ENCODE measurements around the gene EHMT1. TPM values are rescaled to one million over a fixed set of nuclear protein-coding genes. Genes with fewer than 3 reads are reported as not detected.

EHMT1 gene
- total RNA-seq, 2 experiments from 2014 or later, result 87.1 to 91.4 TPM

DNA sequence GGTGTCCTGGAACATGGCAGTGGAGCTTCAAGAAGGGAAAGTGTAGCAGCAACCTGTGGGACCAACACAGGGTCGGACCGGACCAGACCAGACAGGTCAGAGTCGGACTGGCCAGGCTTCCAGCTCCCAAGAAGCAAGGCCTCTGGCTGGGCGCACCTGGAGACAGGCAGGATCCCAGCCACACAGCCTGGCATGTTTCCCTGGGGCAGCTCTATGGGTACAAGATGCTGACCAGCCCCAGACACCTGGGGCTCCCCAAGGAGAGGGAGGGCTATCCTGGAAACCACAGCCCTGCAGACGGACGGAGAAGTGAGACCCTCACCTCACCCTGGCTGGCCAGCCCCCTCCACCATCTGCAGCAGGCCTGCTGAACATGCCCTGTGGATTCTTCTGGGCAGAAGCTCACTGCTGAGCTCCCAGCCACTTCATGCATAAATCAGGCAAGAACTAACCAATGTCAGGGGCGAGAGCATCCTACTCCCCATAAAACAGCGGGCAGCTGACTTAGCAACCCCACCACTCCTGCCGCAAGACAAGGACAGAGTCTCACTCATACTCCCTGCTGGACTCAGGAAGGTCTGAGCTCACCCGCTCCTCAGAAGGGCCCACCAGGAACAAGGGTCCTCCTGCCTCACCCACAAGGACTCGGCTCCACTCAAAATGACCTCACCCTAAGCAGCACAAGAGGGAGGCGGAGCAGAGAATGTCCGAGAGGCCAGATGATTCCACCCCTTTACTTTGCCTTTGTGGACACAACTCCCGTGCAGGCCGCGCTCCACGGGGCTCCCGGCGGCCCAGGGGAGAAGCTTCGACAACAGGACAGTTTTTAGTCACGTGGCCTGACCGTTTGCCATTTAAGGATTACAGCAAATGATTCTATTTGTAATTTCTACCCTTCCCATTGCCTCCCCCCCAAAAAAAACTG is 37.2 kb upstream of the EHMT1 start:
- no peak for DNase-seq
- H3K4me3 Mint-ChIP-seq, result no peak overlapping the region
- CTCF ChIA-PET, result interaction anchor here (1.1 to 2.8 kb wide), 3 partner anchors 9 to 19 kb away, joined by 4 to 11 read pairs (median 7); partner anchors contain the start of gene ZMYND19

DNA sequence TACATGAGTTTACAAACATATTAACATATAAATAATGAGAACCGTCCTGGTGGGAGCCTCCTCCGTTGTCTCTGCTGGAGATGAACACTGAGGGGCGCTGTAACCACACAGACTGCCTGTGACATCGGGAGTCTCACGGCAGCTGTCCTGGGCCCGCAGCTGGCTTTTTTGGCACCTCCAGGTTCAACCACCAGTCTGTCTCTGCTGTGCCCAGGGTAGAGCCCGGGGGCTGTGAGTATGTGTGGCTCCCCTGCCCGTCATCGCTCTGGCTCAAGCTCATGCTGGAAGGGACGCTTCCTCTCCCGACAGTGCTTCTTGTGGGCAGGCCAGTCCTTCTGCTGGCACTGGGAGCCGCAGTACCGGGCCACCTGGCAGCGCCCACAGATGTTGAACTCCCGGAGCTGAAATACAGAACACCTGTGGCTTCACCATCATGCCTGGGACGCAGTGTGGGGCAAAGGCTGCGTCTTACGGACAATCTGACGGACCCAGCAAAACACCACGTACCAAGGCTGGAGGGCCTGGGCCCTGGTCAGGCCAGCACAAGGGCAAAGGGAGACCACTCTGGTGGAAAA is 36.4 kb upstream of the EHMT1 start:
- ChIA-PET CTCF (interaction anchor here (1.1 to 1.6 kb wide), 2 partner anchors 9 to 19 kb away, joined by 4 to 7 read pairs; partner anchors contain the start of gene ZMYND19), POLR2A (interaction anchor here (1.3 to 2.0 kb wide), 2 partner anchors 9 to 10 kb away, joined by 3 to 7 read pairs; no protein-coding TSS in a partner anchor)
- H3K27ac Mint-ChIP-seq, result no peak overlapping the region
- no peaks in the 10 kb centered on the region for H3K27me3 Mint-ChIP-seq
- no peak overlapping the region for H3K4me3 Mint-ChIP-seq
- H3K4me1 Mint-ChIP-seq, result peaks cover 11% of the 10 kb centered on the region
- no peak for DNase-seq
- no peaks in the 10 kb centered on the region for H3K9me3 Mint-ChIP-seq
- H3K36me3 Mint-ChIP-seq (ENCODE audit: low read depth), result peaks cover 24% of the 10 kb centered on the region

More for the DNA sequence above, 37.2 kb upstream of the EHMT1 start:
- no peaks in the 10 kb centered on the region for H3K27me3 Mint-ChIP-seq
- POLR2A ChIA-PET, result interaction anchor here (1.1 to 2.0 kb wide), 4 partner anchors 9 to 30 kb away, joined by 3 to 7 read pairs (median 4); partner anchors contain the start of genes ARRDC1 and MRPL41
- no peak overlapping the region for H3K27ac Mint-ChIP-seq
- H3K9me3 Mint-ChIP-seq, result no peaks in the 10 kb centered on the region
- peaks cover 18% of the 10 kb centered on the region for H3K4me1 Mint-ChIP-seq
- H3K36me3 Mint-ChIP-seq (ENCODE audit: low read depth), result peaks cover 22% of the 10 kb centered on the region

DNA sequence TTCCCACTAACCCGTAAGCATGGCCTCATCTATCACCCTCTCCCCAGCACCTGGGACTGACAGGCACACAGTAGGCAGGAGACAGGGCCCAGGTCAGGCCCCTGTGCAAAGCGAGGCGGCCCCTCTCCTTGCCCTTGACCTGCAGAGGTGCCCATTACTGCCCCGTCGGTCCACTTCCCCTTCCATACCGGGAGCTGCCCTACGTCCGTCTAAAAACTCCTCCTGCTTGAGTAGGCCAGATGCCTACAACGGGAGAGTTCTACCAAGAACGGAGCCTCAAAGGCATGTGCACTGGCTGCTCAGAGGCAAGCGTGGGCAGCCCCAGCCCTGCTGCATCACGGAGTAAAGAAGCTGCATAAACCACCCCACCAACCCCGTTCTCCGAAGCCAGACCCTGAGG is 35.5 kb upstream of the EHMT1 start:
- Mint-ChIP-seq H3K27me3 (no peaks in the 10 kb centered on the region), H3K4me3 (no peak overlapping the region), H3K9me3 (no peaks in the 10 kb centered on the region), H3K27ac (no peak overlapping the region), H3K36me3 (ENCODE audit: low read depth) (peaks cover 34% of the 10 kb centered on the region), H3K4me1 (peaks cover 12% of the 10 kb centered on the region)
- ChIA-PET POLR2A (no interaction called here), CTCF (no interaction called here)
- no peak for DNase-seq

DNA sequence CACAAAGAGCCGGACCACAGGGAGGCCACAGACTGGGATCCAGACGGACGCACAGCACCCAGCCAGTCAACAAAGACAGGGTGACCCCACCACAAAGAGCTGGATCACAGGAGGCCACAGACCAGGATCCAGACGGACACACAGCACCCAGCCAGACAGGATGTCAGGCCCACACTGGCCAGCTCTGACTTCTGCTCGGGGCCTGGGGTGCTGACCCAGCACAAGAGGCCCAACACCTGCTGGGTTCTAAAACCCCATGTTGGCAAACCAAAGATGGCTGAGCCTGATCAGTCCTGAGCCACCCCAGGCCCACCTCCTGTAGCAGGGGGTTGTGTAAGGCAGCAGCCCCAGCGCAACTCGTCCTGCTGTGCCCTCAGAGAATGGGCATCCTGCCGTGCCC is 34.8 kb upstream of the EHMT1 start:
- Mint-ChIP-seq H3K9me3 (no peaks in the 10 kb centered on the region), H3K36me3 (ENCODE audit: low read depth) (peaks cover 35% of the 10 kb centered on the region), H3K27me3 (no peaks in the 10 kb centered on the region), H3K4me1 (peaks cover 17% of the 10 kb centered on the region), H3K4me3 (no peak overlapping the region), H3K27ac (no peak overlapping the region)
- DNase-seq, result no peak
- CTCF ChIA-PET, result no interaction called here
- POLR2A ChIA-PET, result no interaction called here

DNA sequence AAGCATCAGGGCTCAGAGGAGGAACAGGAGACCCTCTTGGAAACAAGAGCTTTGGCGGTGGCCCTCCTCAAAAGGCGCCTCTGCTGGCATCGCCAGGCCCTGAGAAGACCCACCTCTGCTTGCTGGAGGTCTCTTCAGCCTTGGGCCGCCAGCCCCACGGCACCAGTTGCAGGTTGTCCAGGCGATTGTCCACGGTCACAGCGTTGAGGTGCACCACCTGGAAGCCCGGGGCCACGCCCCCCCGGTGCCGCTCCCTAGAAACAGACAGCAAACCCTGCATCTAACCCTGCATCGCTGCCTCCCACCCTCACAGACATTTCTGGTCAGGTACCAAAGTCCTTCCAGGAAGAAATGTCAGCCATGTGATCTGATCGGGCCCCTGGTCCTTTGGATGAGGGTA is 32.0 kb upstream of the EHMT1 start:
- no peak overlapping the region for H3K27ac Mint-ChIP-seq
- ChIA-PET POLR2A (no interaction called here), CTCF (interaction anchor here (2.6 kb wide), 1 partner anchor 7 kb away, joined by 18 read pairs; no protein-coding TSS in a partner anchor)
- H3K9me3 Mint-ChIP-seq, result no peaks in the 10 kb centered on the region
- H3K4me1 Mint-ChIP-seq, result peaks cover 20% of the 10 kb centered on the region
- H3K27me3 Mint-ChIP-seq, result no peaks in the 10 kb centered on the region
- peaks cover 30% of the 10 kb centered on the region for H3K36me3 Mint-ChIP-seq (ENCODE audit: low read depth)
- no peak for DNase-seq
- H3K4me3 Mint-ChIP-seq, result no peak overlapping the region

DNA sequence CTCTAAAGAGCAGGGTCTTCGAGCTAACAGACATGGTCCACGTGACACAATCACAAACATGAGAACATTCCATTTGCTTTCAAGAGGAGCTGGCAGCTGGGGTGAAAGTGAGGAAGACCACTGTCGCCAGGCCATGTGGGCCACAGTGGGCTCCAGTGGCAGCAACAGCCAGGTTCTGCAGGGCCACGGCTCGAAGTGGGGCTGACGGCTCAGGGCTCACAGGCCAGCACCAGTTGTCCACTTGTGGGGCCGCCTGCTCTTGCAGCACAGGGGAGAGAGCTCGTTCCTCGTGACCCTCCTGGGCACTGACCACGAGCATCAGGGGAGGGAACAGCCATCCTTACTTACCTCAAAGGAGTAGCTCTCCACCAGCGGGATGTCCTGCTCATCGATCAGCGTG is 30.5 kb upstream of the EHMT1 start:
- H3K27ac Mint-ChIP-seq, result no peak overlapping the region
- peaks cover 23% of the 10 kb centered on the region for H3K36me3 Mint-ChIP-seq (ENCODE audit: low read depth)
- POLR2A ChIA-PET, result interaction anchor here (0.7 to 2.4 kb wide), 3 partner anchors 9 to 68 kb away, joined by 3 to 10 read pairs (median 3); partner anchors contain the start of gene DPH7
- H3K27me3 Mint-ChIP-seq, result no peaks in the 10 kb centered on the region
- peaks cover 22% of the 10 kb centered on the region for H3K4me1 Mint-ChIP-seq
- CTCF ChIA-PET, result interaction anchor here (2.6 kb wide), 1 partner anchor 8 kb away, joined by 18 read pairs; no protein-coding TSS in a partner anchor
- no peak for DNase-seq
- H3K9me3 Mint-ChIP-seq, result no peaks in the 10 kb centered on the region
- H3K4me3 Mint-ChIP-seq, result peak overlapping the region; percentile 54

DNA sequence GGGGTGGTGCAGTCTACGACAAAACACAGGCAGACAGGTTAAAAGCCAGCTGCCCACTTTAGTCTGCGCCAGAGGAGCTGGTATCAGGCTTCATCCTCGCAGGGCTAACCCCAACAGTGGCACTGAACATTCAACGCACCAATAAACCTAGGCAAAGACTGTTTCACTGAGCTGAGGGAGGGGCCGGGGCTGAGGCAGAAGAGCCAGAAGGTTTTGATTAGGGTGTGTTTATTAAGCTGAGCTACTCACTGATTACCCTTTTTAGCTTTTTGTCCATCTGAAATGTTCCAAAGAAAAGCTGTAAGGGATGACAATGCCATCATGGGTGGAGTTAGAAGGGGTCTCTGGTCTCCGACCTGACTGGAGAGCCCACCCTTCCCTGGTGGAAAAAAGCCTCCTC is 29.9 kb upstream of the EHMT1 start:
- Mint-ChIP-seq H3K4me1 (peaks cover 22% of the 10 kb centered on the region), H3K27ac (peak overlapping the region; percentile 31), H3K36me3 (ENCODE audit: low read depth) (peaks cover 23% of the 10 kb centered on the region), H3K4me3 (peak overlapping the region; percentile 84), H3K9me3 (no peaks in the 10 kb centered on the region), H3K27me3 (no peaks in the 10 kb centered on the region)
- no peak for DNase-seq
- POLR2A ChIA-PET, result interaction anchor here (0.7 to 2.4 kb wide), 4 partner anchors 10 to 67 kb away, joined by 3 to 10 read pairs (median 3); partner anchors contain the start of genes DPH7 and MRPL41
- CTCF ChIA-PET, result interaction anchor here (2.6 kb wide), 1 partner anchor 9 kb away, joined by 18 read pairs; no protein-coding TSS in a partner anchor

DNA sequence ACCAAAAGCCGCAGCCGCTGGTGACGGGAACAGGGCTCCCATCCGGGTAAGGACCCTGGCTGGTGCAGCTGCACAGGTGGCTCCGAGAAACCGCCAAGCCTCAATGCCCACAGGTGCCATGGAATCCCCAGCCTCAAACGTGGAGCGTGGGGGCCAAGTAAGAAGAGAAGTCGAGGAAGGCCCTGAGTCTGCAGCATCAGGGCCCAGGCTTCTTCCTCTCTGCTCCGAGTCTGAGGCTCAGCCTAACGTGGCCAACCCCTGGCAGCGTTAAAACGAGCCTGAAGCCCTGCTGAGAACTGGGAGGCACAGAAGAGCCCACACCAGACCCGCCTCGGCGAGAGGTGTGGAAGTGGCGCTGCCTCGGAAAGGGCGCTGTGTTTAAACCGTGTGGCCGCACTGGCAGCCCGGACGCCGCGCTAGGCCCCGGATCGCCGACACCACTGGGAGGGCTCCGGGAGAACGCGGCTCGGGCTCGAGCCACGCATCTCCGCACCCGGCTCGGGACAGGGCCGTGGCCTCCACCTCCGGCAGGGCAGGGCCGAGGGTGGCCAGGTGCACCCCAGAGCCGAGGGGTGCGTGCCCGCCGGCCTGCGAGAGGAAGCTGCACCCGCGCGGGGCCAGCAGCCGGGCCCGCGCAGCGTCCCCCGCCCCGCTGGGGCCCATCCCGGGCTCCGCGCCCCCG is 29.2 kb upstream of the EHMT1 start:
- H3K27me3 Mint-ChIP-seq, result no peaks in the 10 kb centered on the region
- peak overlapping the region; percentile 84 for H3K4me3 Mint-ChIP-seq
- POLR2A ChIA-PET, result interaction anchor here (0.9 to 2.4 kb wide), 6 partner anchors 10 to 38 kb away, joined by 3 to 10 read pairs (median 5); partner anchors contain the start of genes DPH7, EHMT1 and MRPL41
- peaks cover 23% of the 10 kb centered on the region for H3K36me3 Mint-ChIP-seq (ENCODE audit: low read depth)
- peaks cover 22% of the 10 kb centered on the region for H3K4me1 Mint-ChIP-seq
- peak overlapping the region; percentile 66 for H3K27ac Mint-ChIP-seq
- H3K9me3 Mint-ChIP-seq, result no peaks in the 10 kb centered on the region
- CTCF ChIA-PET, result interaction anchor here (2.6 to 2.7 kb wide), 2 partner anchors 10 kb away, joined by 11 to 18 read pairs; partner anchors contain the start of gene DPH7
- no peak for DNase-seq

DNA sequence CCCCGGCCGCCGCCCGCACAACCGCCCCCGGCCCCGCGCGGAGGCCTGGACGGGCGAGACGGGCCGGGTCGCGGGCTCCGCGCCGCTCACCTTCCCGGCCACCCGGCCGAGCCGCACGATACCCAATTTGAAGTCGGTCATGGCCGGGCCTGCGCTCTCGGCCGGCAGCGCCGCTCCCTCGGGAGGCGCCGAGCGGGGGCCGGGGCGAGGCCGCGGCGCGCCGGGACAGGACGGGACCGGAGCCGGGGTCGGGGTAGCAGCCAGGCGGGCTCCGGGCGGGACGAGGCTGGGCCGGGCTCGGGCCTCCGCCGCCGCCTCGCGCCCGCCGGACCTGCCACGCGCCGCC is 28.7 kb upstream of the EHMT1 start:
- ChIA-PET POLR2A (interaction anchor here (1.0 to 1.8 kb wide), 5 partner anchors 11 to 38 kb away, joined by 3 to 10 read pairs (median 7); partner anchors contain the start of genes ARRDC1, DPH7 and EHMT1), CTCF (interaction anchor here (0.6 to 2.7 kb wide), 6 partner anchors 8 to 66 kb away, joined by 3 to 11 read pairs (median 3); partner anchors contain the start of genes DPH7 and EHMT1)

DNA sequence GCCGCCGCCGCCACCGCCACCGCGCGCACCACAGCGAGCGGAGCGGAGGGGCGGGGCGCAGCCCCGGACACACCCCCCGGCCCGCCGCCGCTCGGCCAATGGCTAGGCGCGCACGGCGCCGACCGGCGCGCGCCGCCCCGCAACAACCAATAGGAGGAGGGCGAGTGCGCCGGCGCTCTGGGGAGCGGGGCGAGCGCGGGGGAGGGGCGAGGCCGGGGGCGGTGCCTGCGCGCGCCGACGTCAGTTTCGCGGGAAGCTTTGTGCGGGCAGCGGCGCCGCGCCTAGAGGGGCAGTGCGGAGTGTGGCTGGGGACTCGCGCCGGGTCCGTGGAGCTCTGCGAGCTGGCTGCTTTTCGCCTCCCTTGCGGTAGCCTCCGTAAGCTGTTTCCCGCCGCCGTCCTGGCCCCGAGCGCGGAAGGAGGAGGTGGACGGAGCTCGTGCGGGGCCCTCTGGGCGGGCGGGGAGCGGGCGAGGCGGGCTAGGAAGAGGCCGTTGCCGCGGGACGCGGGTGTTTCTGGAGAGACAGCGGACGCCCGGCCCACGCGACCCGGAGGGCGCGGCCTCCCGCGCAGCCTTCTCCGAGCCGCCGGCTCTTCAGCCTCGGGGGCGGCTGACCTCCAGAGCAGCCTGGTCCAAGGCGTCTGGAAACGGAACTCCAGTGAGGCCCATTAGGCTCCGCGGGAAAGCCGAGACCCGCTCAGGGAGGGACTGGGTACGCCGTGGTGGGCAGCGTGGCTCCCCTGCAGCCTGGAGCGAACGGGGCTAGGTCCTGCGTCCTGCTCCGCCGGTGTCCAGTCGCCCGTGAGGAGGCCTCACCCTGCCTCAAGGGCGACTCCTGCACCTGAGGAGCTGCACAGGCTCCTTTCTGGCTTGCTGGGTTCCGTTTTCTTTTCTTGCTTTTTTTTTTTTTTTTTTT is 28.1 kb upstream of the EHMT1 start, which contains the start of gene ZMYND19:
Gene ZMYND19 (minus strand): TSS at position 44 of the 915 bp plus-strand sequence. CDS start 249 bp downstream, outside the sequence.
- peaks cover 23% of the 10 kb centered on the region for H3K36me3 Mint-ChIP-seq (ENCODE audit: low read depth)
- no peaks in the 10 kb centered on the region for H3K9me3 Mint-ChIP-seq
- ChIA-PET POLR2A (interaction anchor here (0.6 to 1.8 kb wide), 7 partner anchors 9 to 198 kb away, joined by 3 to 10 read pairs (median 7); partner anchors contain the start of genes ARRDC1, DPH7 and EHMT1), CTCF (interaction anchor here (0.6 to 2.7 kb wide), 7 partner anchors 8 to 66 kb away, joined by 3 to 11 read pairs (median 3); partner anchors contain the start of genes DPH7, EHMT1 and MRPL41)
- no peaks in the 10 kb centered on the region for H3K27me3 Mint-ChIP-seq
- peaks cover 22% of the 10 kb centered on the region for H3K4me1 Mint-ChIP-seq
- DNase-seq, result peak; percentile 90
- peak within 1 kb of the TSS; percentile 92 for H3K4me3 Mint-ChIP-seq
- H3K27ac Mint-ChIP-seq, result peak within 1 kb of the TSS; percentile 83

More for the DNA sequence above, 28.7 kb upstream of the EHMT1 start:
- H3K9me3 Mint-ChIP-seq, result no peaks in the 10 kb centered on the region
- no peaks in the 10 kb centered on the region for H3K27me3 Mint-ChIP-seq
- H3K4me1 Mint-ChIP-seq, result peaks cover 22% of the 10 kb centered on the region
- no peak overlapping the region for H3K27ac Mint-ChIP-seq
- H3K36me3 Mint-ChIP-seq (ENCODE audit: low read depth), result peaks cover 23% of the 10 kb centered on the region
- no peak for DNase-seq
- no peak overlapping the region for H3K4me3 Mint-ChIP-seq

DNA sequence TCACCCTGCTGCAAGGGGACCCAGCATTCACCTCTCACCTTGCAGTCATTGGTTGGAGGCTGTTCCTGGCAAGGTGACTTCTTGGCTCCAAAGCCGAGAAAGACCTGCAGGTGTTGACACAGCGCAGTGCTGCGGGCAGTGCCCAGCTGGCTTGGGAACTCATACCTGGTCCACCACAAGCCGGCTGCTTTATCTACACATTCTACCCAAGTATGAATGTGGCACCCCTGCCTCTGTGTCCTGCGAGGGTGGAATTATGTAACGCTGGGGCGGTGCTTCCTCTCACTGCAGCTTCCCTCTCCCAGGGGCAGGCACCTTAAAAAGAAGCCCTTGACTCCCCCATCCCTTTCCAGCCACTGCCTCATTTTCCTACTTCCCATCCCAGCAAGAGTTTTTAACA is 26.0 kb upstream of the EHMT1 start:
- Mint-ChIP-seq H3K36me3 (ENCODE audit: low read depth) (peaks cover 6% of the 10 kb centered on the region), H3K27me3 (no peaks in the 10 kb centered on the region), H3K9me3 (no peaks in the 10 kb centered on the region), H3K4me3 (no peak overlapping the region), H3K4me1 (peaks cover 21% of the 10 kb centered on the region), H3K27ac (no peak overlapping the region)
- ChIA-PET POLR2A (interaction anchor here (1.2 to 1.5 kb wide), 2 partner anchors 11 to 26 kb away, joined by 3 to 12 read pairs; partner anchors contain the start of gene EHMT1), CTCF (no interaction called here)
- DNase-seq, result no peak

Measured in activated CD4-positive, alpha-beta memory T cell treated with anti-CD3 and anti-CD28 coated beads, Interleukin-2, amount 10 ng/mL, durations not matched to agents 7 days and 5 days (primary cell).